Epithelial cell of esophagus (primary cell): ENCODE measurements around the gene PPFIA3.
A peak's percentile ranks its signal among the peaks of the same experiment; 100 is the strongest.
"Not testable (repeated sequence)": the region's sequence is repeated elsewhere in the genome, so short reads cannot be mapped to it uniquely, and the experiment has no call there.

ENCODE experiments used
- DNase-seq: peaks from one replicate; pipeline ENCODE4 v3.0.0; 2010; ENCODE audit warnings: low read depth
- H3K4me3 ChIP-seq: 2 replicates; pipeline ENCODE4 v1.5.1; 2011; ENCODE audit warnings: mild to moderate bottlenecking, low read length, control low read depth
- CTCF ChIP-seq: IDR thresholded peaks from 2 replicates; pipeline ENCODE4 v1.5.1; 2011; ENCODE audit warnings: low read depth, mild to moderate bottlenecking, low read length, control low read depth, inconsistent platforms; ENCODE audit not compliant: insufficient read depth; ENCODE audit errors: missing control alignments

Gene PPFIA3

GRCh38 chr19:49118565-49119410, 556 bp upstream of the PPFIA3 start, which contains the start of gene C19orf73:
C19orf73 (minus strand) TSS chr19:49119143; CDS start chr19:49119022, 121 bp downstream.
- no peak for TF ChIP-seq CTCF
- peak within 1 kb of the TSS; percentile 75 for H3K4me3 ChIP-seq
- DNase-seq: peak; percentile 97

- no peak for TF ChIP-seq CTCF
- H3K4me3 ChIP-seq: no peak overlapping the region
- DNase-seq: no peak
Measured at GRCh38 chr19:49120325-49120683, 960 bp downstream of the PPFIA3 start.

- no peak for TF ChIP-seq CTCF
- H3K4me3 ChIP-seq: no peak overlapping the region
- no peak for DNase-seq
Measured at GRCh38 chr19:49120868-49121267, 1.5 kb downstream of the PPFIA3 start.

GRCh38 chr19:49121841-49122240, 2.5 kb downstream of the PPFIA3 start:
- not testable (repeated sequence) for DNase-seq, H3K4me3 ChIP-seq

DNA sequence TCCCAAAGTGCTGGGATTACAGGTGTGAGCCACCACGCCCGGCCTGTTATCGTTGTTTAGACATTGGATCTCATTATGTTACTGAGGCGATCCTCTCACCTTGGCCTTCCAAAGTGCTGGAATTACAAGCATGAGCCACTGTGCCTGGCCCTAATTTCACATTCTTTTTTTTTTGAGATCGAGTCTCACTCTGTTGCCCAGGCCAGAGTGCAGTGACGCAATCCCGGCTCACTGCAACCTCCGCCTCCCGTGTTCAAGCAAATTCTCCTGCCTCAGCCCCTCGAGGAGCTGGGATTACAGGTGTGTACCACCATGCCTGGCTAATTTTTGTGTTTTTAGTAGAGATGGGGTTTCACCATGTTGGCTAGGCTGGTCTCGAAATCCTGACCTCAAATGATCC, 3.9 kb downstream of the PPFIA3 start:
- not testable (repeated sequence) for DNase-seq, H3K4me3 ChIP-seq

DNA sequence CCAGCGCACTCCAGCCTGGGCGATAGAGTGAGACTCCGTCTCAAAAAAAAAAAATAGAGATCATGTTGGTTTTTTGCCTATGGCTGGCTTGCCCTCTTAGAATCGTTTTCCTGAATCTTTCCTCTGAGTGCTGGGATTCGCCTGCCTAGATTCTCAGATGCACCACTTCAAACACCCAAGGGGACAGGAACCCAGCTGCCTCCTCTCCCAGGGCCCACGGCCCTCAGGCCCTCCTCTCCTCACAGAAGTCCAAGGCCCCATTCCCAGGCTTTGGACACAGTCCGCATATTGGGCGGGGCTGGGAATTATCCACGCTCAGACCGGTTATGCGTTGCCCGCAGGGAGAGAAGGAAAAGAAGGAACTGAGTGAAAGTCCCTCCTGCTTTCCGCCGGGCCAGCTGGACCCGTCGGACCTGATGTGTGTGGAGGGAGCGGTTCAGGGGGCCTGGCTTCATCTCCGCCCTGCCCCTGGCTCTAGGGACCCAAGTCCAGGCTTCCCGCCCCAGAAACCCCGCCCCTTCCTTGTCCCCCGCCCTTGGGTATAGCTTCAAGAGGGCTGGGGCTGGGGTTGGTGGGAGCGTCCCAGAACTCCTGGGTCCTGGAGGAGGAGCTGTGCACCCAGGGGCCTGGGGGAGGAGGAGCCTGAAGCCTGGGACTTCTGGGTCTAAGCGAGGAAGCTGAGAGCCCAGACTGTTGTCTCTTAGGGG, 5.8 kb downstream of the PPFIA3 start:
- peak; percentile 73 for DNase-seq
- no peak for TF ChIP-seq CTCF
- no peak overlapping the region for H3K4me3 ChIP-seq

GRCh38 chr19:49126575-49126974, 7.2 kb downstream of the PPFIA3 start:
- TF ChIP-seq CTCF: no peak
- no peak overlapping the region for H3K4me3 ChIP-seq
- DNase-seq: no peak

DNA sequence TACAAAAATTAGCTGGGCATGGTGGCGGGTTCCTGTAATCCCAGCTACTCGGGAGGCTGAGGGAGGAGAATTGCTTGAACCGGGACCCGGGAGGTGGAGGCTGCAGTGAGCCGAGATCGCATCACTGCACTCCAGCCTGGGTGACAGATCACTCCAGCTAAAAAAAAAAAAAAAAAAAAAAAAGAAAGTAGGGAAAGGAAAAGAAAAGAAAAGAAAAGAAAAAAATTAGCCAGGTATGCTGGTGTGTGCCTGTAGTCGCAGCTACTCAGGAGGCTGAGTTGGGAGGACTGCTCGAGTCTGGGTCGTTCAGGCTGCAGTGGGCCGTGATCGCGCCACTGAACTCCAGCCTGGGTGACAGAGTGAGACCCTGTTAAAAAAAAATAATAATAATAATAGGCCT, 7.9 kb downstream of the PPFIA3 start:
- not testable (repeated sequence) for DNase-seq, H3K4me3 ChIP-seq
